Pancreas (tissue), 10 donors: ENCODE data around the gene CCDC187. TPM values are rescaled to one million over a fixed set of nuclear protein-coding genes. Genes with fewer than 3 reads are reported as not detected.

Source experiments
- ATAC-seq, 4 donors: fragments of 200-7000 bp; cut with Tn5 transposase; one replicate each; pipeline versions ENCODE4 v1.8.0 to v1.9.1; 2020; ENCODE audit warnings: mild to moderate bottlenecking in 4 of 4, moderate library complexity in 4 of 4
- DNase-seq, 6 donors: peaks; one replicate each; pipeline ENCODE4 v3.0.0-alpha.2; 2020
- FAIRE-seq: peaks from 2 replicates; lab custom pipeline; 2012; peaks lifted over from hg19 to GRCh38; lab: Jason Lieb, UNC
- H3K27ac ChIP-seq, 4 donors: fragments of 200-600 bp; sonication (generic); 1 replicate in 3 of 4; 2 replicates in 1 of 4; pipeline versions ENCODE4 v1.5.0 to v1.8.0; 2020
- H3K27me3 ChIP-seq, 4 donors: fragments of 200-600 bp; one replicate each; pipeline ENCODE4 v1.8.0; 2021
- H3K36me3 ChIP-seq, 3 donors: fragments of 200-600 bp; sonication (generic) in 1 of 3; one replicate each; pipeline versions ENCODE4 v1.5.0 to v1.8.0; 2020 to 2021
- H3K4me1 ChIP-seq, 3 donors: fragments of 200-600 bp; one replicate each; pipeline ENCODE4 v1.8.0; 2021
- H3K4me3 ChIP-seq, 4 donors: fragments of 200-600 bp; sonication (generic) in 2 of 4; one replicate each; pipeline versions ENCODE4 v1.5.0 to v1.8.0; 2020 to 2021
- H3K9me3 ChIP-seq, 4 donors: fragments of 200-600 bp; one replicate each; pipeline ENCODE4 v1.8.0; 2021
- CTCF ChIP-seq, 4 donors: fragments of 200-600 bp; sonication (generic) in 3 of 4; IDR thresholded peaks; one replicate each; pipeline versions ENCODE4 v1.5.0 to v1.8.0; 2021; ENCODE audit warnings: antibody characterized with exemption in 4 of 4
- WGBS, 2 donors: extraction: QIAGEN DNeasy Blood & Tissue Kit; methylation state at CpG; one replicate each; pipeline ENCODE4 v1.1.7; 2013; 5-methylcytosine and 5-hydroxymethylcytosine counted together
- intact Hi-C, 3 donors: fragments of 100-400 bp; cut with DNase I; formaldehyde crosslinking; loops; one replicate each; pipeline versions ENCODE4 v1.11.1 to v1.14.2; 2022
- polyA plus RNA-seq, 2 donors: library from polyadenylated mRNA; stranded (reverse); fragments of 200-250 nt; gene quantifications; one replicate each; pipeline ENCODE4 v1.2.3, GENCODE V29; 2013
- total RNA-seq, 6 donors: library from RNA; stranded (reverse); fragmentation: NEBNext Ultra II Directional in 4 of 6; extraction: Animal tissue kit (Norgen Biotek cat#: 25700) in 4 of 6; gene quantifications; one replicate each; pipeline versions ENCODE4 v1.2.1 to v1.2.4, GENCODE V29; 2021 to 2023
- donor health status: healthy with polysubstance abuse.
- donor health status: DM: no; HTN: no; CAD: no; lungs with moderate emphysema.
- donor health status: DM: no; HTN: no; CAD: no.
- donor health status: control.
- donor health status: control.
- donor health status: Bipolar disorder and iron deficiency.
- donor health status: DM: yes; HTN: yes; CAD: no.
- donor health status: DM: no; HTN: no; CAD: no.
- donor health status: DM: no; HTN: no; CAD: no.
- donor health status: DM: yes; HTN: yes; CAD: no.

CCDC187 gene
- total and polyA plus RNA-seq, 8 donors, result 0.14 to 2.6 (median 0.43) TPM

- 94 to 97% methylated on average over 17 of the region's 17 CpGs for WGBS, 2 donors
- no peak overlapping the region for H3K27ac ChIP-seq
Observed at GRCh38 chr9:136333486-136333885, 29.6 kb upstream of the CCDC187 start.

GRCh38 chr9:136333045-136333444 is 29.2 kb upstream of the CCDC187 start:
- no peaks in the 10 kb centered on the region for H3K36me3 ChIP-seq
- H3K9me3 ChIP-seq, result no peaks in the 10 kb centered on the region
- H3K27ac ChIP-seq, result no peak overlapping the region
- 89 to 97% methylated on average over 12 of the region's 12 CpGs for WGBS, 2 donors
- TF ChIP-seq CTCF (IDR thresholded peaks at IDR 0.05), result no peak
- H3K4me3 ChIP-seq, result no peak overlapping the region
- ATAC-seq, result no peak
- intact Hi-C loops, result no loop called here
- FAIRE-seq, result no peak
- peak in 2 of 6 donors; percentile 29 to 61 for DNase-seq
- H3K4me1 ChIP-seq, result peaks cover 4 to 7% (median 6%) of the 10 kb centered on the region in 3 donors
- H3K27me3 ChIP-seq, result no peaks in the 10 kb centered on the region

More at GRCh38 chr9:136333486-136333885, 29.6 kb upstream of the CCDC187 start:
- TF ChIP-seq CTCF (IDR thresholded peaks at IDR 0.05), result no peak
- ATAC-seq (no peak), FAIRE-seq (no peak), DNase-seq (peak in 2 of 6 donors; percentile 32 to 61)
- intact Hi-C loops, result no loop called here
- H3K4me1 ChIP-seq, result peaks cover under 1 to 3% (median 2%) of the 10 kb centered on the region in 3 donors
- no peaks in the 10 kb centered on the region for H3K36me3 ChIP-seq
- H3K9me3 ChIP-seq, result no peaks in the 10 kb centered on the region
- no peak overlapping the region for H3K4me3 ChIP-seq
- no peaks in the 10 kb centered on the region for H3K27me3 ChIP-seq

GRCh38 chr9:136332482-136332983 is 28.6 kb upstream of the CCDC187 start:
- 84 to 94% methylated on average over 11 of the region's 11 CpGs for WGBS, 2 donors
- H3K27me3 ChIP-seq, result no peaks in the 10 kb centered on the region
- H3K4me1 ChIP-seq, result peaks cover 5 to 7% (median 7%) of the 10 kb centered on the region in 3 donors
- DNase-seq (peak in 2 of 6 donors; percentile 34 to 50), ATAC-seq (no peak), FAIRE-seq (no peak)
- H3K4me3 ChIP-seq, result no peak overlapping the region
- intact Hi-C loops, result no loop called here
- H3K27ac ChIP-seq, result no peak overlapping the region
- H3K36me3 ChIP-seq, result no peaks in the 10 kb centered on the region
- H3K9me3 ChIP-seq, result no peaks in the 10 kb centered on the region
- no peak for TF ChIP-seq CTCF (IDR thresholded peaks at IDR 0.05)

- 87 to 89% methylated on average over 40 to 46 of the region's 46 CpGs for WGBS, 2 donors
- H3K27ac ChIP-seq, result no peak overlapping the region
- intact Hi-C loops, result no loop called here
- H3K36me3 ChIP-seq, result no peaks in the 10 kb centered on the region
- no peak overlapping the region for H3K4me3 ChIP-seq
- no peak for ATAC-seq
- no peak for FAIRE-seq
- peak in 2 of 6 donors; percentile 41 to 69 for DNase-seq
- no peak for TF ChIP-seq CTCF (IDR thresholded peaks at IDR 0.05)
- no peaks in the 10 kb centered on the region for H3K27me3 ChIP-seq
- H3K9me3 ChIP-seq, result no peaks in the 10 kb centered on the region
- peaks cover 5 to 8% (median 7%) of the 10 kb centered on the region in 3 donors for H3K4me1 ChIP-seq
Observed at GRCh38 chr9:136331556-136332481, 27.9 kb upstream of the CCDC187 start.
